Activated CD4-positive, alpha-beta memory T cell treated with anti-CD3 and anti-CD28 coated beads for 36 hours (primary cell): ENCODE results near the gene PCBD1. TPM values are rescaled to one million over a fixed set of nuclear protein-coding genes. Genes with fewer than 3 reads are reported as not detected.
A peak's percentile ranks its signal among the peaks of the same experiment; 100 is the strongest.

Source experiments
- CTCF ChIA-PET: fragments of 350-600 bp; sonication (Branson Sonifier 250); formaldehyde crosslinking; loops from one replicate; lab custom pipeline; 2021; ENCODE audit warnings: antibody characterized with exemption, inconsistent platforms; lab: Charles Lee
- POLR2A ChIA-PET: fragments of 350-600 bp; sonication (Branson Sonifier 250); formaldehyde crosslinking; loops from one replicate; lab custom pipeline; 2021; ENCODE audit warnings: antibody characterized with exemption; lab: Charles Lee
- DNase-seq: peaks from one replicate; pipeline ENCODE4 v3.0.0-alpha.2; 2020
- H3K27ac Mint-ChIP-seq: one replicate; pipeline ENCODE4 v1.8.0; 2021; ENCODE audit warnings: mixed read lengths
- H3K27me3 Mint-ChIP-seq: one replicate; pipeline ENCODE4 v1.8.0; 2021; ENCODE audit warnings: mixed read lengths
- H3K36me3 Mint-ChIP-seq: one replicate; pipeline ENCODE4 v1.8.0; 2021; ENCODE audit warnings: mixed read lengths
- H3K4me1 Mint-ChIP-seq: one replicate; pipeline ENCODE4 v1.8.0; 2021; ENCODE audit warnings: low read depth, mixed read lengths
- H3K4me3 Mint-ChIP-seq: one replicate; pipeline ENCODE4 v1.8.0; 2021; ENCODE audit warnings: mild to moderate bottlenecking, mixed read lengths
- H3K9me3 Mint-ChIP-seq: one replicate; pipeline ENCODE4 v1.8.0; 2021; ENCODE audit warnings: mixed read lengths
- intact Hi-C: fragments of 100-400 bp; cut with micrococcal nuclease; formaldehyde crosslinking; loops from one replicate; pipeline ENCODE4 v1.15.1; 2023
- total RNA-seq, 2 experiments: library from RNA; stranded (reverse); gene quantifications; one replicate each; pipeline ENCODE4 v1.2.3, GENCODE V29; 2021

The PCBD1 gene
- total RNA-seq, 2 experiments from 2014 or later = 53.4 to 56.7 TPM

DNA sequence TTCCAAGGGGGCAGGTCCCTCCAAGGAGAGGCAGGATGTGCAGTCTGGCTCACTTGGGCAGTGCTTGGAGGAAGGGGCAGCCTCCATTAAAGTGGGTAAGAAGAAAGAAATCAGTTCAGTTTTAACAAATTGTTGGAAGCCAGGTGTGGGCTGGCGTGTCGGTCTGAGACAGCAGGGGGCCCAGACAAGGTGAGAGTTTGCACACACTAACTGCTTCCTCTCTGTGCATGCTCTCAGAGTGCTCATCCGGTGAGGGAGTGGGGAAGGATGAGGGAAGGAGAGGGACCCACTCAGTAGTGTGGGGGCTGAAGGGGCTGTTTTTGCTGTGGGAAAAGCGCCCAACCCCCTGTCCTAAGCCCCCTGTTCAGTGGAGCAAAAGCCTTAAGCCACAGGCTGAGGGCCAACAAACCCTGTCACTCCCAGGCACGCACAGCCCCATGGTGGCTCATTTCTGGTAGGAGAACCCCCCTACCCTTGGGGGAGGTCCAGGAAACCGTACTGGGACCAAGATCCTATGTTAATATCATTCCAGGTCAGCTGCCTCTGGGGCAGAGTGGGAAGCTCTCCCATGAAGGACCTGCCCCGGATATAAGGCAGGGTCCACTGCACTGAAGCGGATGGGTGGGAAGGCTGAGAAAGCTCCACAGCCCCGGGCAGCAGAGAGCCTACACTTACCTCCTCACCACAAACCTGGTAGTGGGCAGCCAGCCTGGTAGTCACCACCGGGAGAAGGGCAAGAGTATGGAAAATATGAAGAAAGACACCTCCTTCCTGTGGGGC, 5.1 kb upstream of the PCBD1 start:
- Mint-ChIP-seq H3K9me3 (no peaks in the 10 kb centered on the region), H3K27ac (no peak overlapping the region), H3K36me3 (no peaks in the 10 kb centered on the region), H3K4me1 (peaks cover 5% of the 10 kb centered on the region), H3K4me3 (no peak overlapping the region), H3K27me3 (no peaks in the 10 kb centered on the region)
- ChIA-PET POLR2A (no interaction called here), CTCF (interaction anchor here (1.3 to 1.9 kb wide), 2 partner anchors 10 to 13 kb away, joined by 4 to 5 read pairs; no protein-coding TSS in a partner anchor)
- intact Hi-C loops = no loop called here
- no peak for DNase-seq

GRCh38 chr10:70892631-70893030, 4.3 kb upstream of the PCBD1 start:
- H3K27me3 Mint-ChIP-seq = no peaks in the 10 kb centered on the region
- no peak overlapping the region for H3K4me3 Mint-ChIP-seq
- H3K4me1 Mint-ChIP-seq = peaks cover 6% of the 10 kb centered on the region
- intact Hi-C loops = no loop called here
- no peak overlapping the region for H3K27ac Mint-ChIP-seq
- POLR2A ChIA-PET = no interaction called here
- CTCF ChIA-PET = no interaction called here
- no peak for DNase-seq
- H3K36me3 Mint-ChIP-seq = no peaks in the 10 kb centered on the region
- H3K9me3 Mint-ChIP-seq = no peaks in the 10 kb centered on the region

DNA sequence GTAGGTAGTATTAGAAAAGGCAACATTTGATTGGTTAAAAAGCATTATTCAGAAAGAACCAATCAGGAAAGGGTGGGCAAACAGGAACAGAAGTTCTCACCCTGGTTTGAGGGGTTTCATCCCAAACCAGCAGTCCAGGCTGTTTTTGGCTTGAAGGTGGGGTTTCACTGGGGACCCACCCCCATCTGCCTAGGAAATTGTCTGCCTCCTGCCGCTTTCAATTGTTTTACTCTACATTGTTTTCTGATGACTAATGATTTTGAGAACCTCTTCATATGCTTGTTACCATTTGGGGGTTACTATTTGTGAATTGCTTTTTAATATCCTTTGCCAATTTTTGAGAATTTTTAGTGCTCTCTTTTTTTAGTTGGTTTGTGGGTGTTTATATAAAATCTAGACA, 3.3 kb upstream of the PCBD1 start:
- Mint-ChIP-seq H3K4me1 (peaks cover 14% of the 10 kb centered on the region), H3K36me3 (no peaks in the 10 kb centered on the region), H3K27me3 (no peaks in the 10 kb centered on the region), H3K27ac (no peak overlapping the region), H3K4me3 (no peak overlapping the region), H3K9me3 (no peaks in the 10 kb centered on the region)
- intact Hi-C loops = no loop called here
- DNase-seq = no peak
- POLR2A ChIA-PET = no interaction called here
- CTCF ChIA-PET = no interaction called here

DNA sequence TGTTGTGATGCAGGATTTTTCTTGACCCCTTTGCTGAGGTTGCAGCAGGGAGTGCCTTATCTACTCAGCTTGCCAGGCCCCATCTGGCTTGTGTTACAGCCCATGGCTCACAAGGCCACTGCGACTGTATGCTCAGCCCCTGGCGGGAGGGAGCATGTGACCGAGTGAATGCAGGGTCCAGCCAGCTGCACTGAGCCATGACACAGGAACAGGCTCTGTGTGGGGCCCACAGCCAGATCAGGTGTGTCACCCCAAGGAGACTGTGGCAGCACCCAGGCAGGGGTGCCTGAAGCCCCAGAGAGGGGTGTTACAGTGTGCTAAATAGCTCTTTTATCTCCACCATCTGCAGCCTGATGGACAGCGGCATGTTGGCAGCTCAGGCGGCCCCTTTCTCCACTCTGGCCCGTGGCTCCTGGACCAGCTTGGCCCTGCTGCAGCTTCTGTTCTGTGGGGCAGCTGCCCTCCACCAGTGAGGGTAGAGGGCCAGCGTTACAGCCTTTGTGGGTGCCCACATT, 2.6 kb upstream of the PCBD1 start:
- ChIA-PET CTCF (no interaction called here), POLR2A (no interaction called here)
- intact Hi-C loops = no loop called here
- Mint-ChIP-seq H3K4me3 (no peak overlapping the region), H3K9me3 (no peaks in the 10 kb centered on the region), H3K27me3 (no peaks in the 10 kb centered on the region), H3K36me3 (no peaks in the 10 kb centered on the region), H3K4me1 (peaks cover 15% of the 10 kb centered on the region), H3K27ac (no peak overlapping the region)
- no peak for DNase-seq

GRCh38 chr10:70889291-70889690, 926 bp upstream of the PCBD1 start:
- intact Hi-C loops = no loop called here

DNA sequence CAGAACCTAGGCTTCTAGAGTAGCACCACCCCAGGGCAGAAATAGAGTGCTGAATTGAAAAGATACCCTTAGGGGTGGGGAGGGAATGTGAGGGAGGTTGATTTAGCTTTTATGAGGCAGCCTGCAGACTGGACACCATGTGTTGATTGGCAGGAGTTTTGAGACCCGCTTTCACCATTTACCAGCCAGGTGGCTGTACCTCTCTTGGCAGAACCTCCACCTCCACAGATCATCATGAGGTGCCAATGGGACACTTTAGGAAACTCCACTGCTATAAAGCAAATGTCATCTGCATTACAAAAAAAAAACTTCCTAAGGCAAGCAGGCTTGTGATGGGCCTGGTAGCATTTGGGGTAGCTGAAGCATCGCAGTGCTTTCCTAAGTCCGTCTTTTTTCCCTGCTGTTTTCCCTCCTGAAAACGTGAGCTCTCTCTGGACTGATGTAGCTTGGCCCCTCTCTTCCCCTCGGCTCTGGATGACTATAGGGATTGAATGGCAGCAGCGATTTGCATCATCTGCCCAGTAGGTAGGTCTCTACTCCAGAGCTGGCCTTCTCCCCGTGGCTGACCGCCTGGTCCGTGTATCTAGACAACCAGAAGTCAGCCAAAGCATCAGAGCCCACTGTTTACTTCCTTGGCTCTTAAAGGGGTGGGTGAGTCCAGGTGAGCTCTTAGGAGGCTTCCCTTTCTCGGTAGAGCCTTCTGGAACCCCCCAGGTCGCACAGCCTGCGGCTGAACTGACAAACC, 1.3 kb downstream of the PCBD1 start:
- DNase-seq = no peak
- no peaks in the 10 kb centered on the region for H3K9me3 Mint-ChIP-seq
- no peaks in the 10 kb centered on the region for H3K27me3 Mint-ChIP-seq
- H3K4me3 Mint-ChIP-seq = peak overlapping the region; percentile 79
- H3K36me3 Mint-ChIP-seq = peaks cover 14% of the 10 kb centered on the region
- POLR2A ChIA-PET = interaction anchor here (0.6 to 1.2 kb wide), 4 partner anchors 66 to 285 kb away, joined by 3 to 5 read pairs (median 4); partner anchors contain the start of gene PRF1
- intact Hi-C loops = no loop called here
- peaks cover 15% of the 10 kb centered on the region for H3K4me1 Mint-ChIP-seq
- H3K27ac Mint-ChIP-seq = peak overlapping the region; percentile 76
- CTCF ChIA-PET = interaction anchor here (0.6 to 1.1 kb wide), 3 partner anchors 69 to 296 kb away, joined by 3 read pairs; no protein-coding TSS in a partner anchor

More at GRCh38 chr10:70889291-70889690, 926 bp upstream of the PCBD1 start:
- DNase-seq = no peak
- ChIA-PET CTCF (interaction anchor here (0.8 to 1.5 kb wide), 2 partner anchors 70 to 131 kb away, joined by 4 to 5 read pairs; no protein-coding TSS in a partner anchor), POLR2A (no interaction called here)
- Mint-ChIP-seq H3K27me3 (no peaks in the 10 kb centered on the region), H3K4me3 (peak overlapping the region; percentile 56), H3K9me3 (no peaks in the 10 kb centered on the region), H3K27ac (peak overlapping the region; percentile 69), H3K36me3 (peaks cover 5% of the 10 kb centered on the region), H3K4me1 (peaks cover 15% of the 10 kb centered on the region)

GRCh38 chr10:70885931-70886903, 2.1 kb downstream of the PCBD1 start:
- no peak for DNase-seq
- Mint-ChIP-seq H3K4me1 (peaks cover 15% of the 10 kb centered on the region), H3K36me3 (peaks cover 14% of the 10 kb centered on the region), H3K9me3 (no peaks in the 10 kb centered on the region), H3K27ac (peak overlapping the region; percentile 1), H3K27me3 (no peaks in the 10 kb centered on the region), H3K4me3 (peak overlapping the region; percentile 79)
- CTCF ChIA-PET = interaction anchor here (1.0 kb wide), 1 partner anchor 295 kb away, joined by 3 read pairs; no protein-coding TSS in a partner anchor
- intact Hi-C loops = no loop called here
- POLR2A ChIA-PET = interaction anchor here (1.2 kb wide), 1 partner anchor 65 kb away, joined by 3 read pairs; no protein-coding TSS in a partner anchor

DNA sequence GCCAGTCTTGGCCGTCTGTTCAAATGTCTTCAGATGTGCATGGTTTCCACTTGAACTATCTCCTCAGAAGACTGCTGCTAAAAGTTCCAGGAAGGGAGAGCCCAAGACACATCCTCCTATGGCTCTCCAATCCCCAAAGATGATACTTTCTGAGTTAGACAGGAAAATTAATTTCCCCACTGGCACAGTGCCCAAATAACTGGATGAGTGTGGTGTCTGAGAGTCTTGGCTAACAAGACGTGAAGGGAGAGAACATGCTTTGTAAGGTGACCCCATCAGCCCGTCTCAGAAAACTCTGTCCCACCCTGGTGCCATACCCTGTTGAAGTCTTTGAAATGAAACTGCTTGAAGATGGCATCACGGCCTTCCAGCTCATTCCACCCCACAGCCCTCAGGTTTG, 2.9 kb downstream of the PCBD1 start:
- Mint-ChIP-seq H3K4me3 (no peak overlapping the region), H3K27me3 (no peaks in the 10 kb centered on the region), H3K36me3 (peaks cover 14% of the 10 kb centered on the region), H3K4me1 (peaks cover 15% of the 10 kb centered on the region), H3K27ac (peak overlapping the region; percentile 45), H3K9me3 (no peaks in the 10 kb centered on the region)
- ChIA-PET POLR2A (no interaction called here), CTCF (no interaction called here)
- DNase-seq = no peak
- intact Hi-C loops = no loop called here

DNA sequence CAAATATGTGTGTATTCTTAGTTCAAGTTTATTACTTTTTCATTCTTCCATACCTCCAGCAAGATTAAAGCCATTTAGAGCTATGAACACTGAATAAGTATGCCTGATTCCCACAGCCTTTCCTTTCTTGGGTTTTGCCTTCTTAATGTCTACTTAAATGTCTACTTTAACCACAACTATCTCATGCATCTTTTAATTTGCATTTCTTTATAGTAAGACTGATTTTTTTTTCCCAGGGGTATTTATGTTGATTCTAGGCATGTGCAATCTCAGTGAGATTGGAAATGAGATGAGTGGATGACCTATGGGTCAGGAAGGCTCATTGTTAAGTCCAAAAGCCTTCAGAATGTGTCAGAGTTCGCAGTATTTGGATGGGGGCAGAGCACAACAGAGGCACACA, 3.6 kb downstream of the PCBD1 start:
- H3K4me1 Mint-ChIP-seq = peaks cover 19% of the 10 kb centered on the region
- H3K27me3 Mint-ChIP-seq = no peaks in the 10 kb centered on the region
- H3K4me3 Mint-ChIP-seq = no peak overlapping the region
- intact Hi-C loops = loop anchor here (5.0 kb wide), 1 partner anchor 422 kb away; no protein-coding TSS in a partner anchor
- no peaks in the 10 kb centered on the region for H3K9me3 Mint-ChIP-seq
- H3K36me3 Mint-ChIP-seq = peaks cover 16% of the 10 kb centered on the region
- peak overlapping the region; percentile 42 for H3K27ac Mint-ChIP-seq
- ChIA-PET POLR2A (no interaction called here), CTCF (interaction anchor here (1.1 kb wide), 1 partner anchor 335 kb away, joined by 3 read pairs; no protein-coding TSS in a partner anchor)
- no peak for DNase-seq

- ChIA-PET CTCF (interaction anchor here (0.6 to 3.7 kb wide), 12 partner anchors 9 to 331 kb away, joined by 3 to 21 read pairs (median 4); partner anchors contain the start of gene SGPL1), POLR2A (no interaction called here)
- H3K4me3 Mint-ChIP-seq = no peak overlapping the region
- DNase-seq = peak; percentile 85
- peaks cover 34% of the 10 kb centered on the region for H3K36me3 Mint-ChIP-seq
- peak overlapping the region; percentile 67 for H3K27ac Mint-ChIP-seq
- H3K9me3 Mint-ChIP-seq = no peaks in the 10 kb centered on the region
- peaks cover 9% of the 10 kb centered on the region for H3K4me1 Mint-ChIP-seq
- no peaks in the 10 kb centered on the region for H3K27me3 Mint-ChIP-seq
- intact Hi-C loops = loop anchor here (1.0 to 5.0 kb wide), 3 partner anchors 65 to 418 kb away; partner anchors contain the start of gene SGPL1
Observed at GRCh38 chr10:70880077-70880534, 8.3 kb downstream of the PCBD1 start.

DNA sequence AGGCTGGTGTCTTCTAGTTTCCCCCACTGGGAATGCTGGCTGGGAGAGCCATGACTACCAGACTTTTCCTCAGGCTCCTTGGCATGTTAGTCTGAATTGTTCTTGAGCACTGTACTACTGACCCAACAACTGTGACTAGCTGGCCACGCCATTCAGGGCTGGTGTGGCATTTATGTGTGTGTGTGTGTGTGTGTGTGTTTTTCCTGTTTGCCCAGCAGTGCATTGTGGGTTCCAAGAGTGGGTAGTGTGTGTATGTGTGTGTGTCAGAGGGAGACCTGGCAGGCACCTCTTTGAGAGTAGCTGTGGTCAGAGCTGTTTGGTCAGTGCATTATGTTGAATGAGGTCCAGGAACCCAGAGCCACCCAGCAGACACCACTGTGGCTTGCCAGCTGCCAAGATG, 9.2 kb downstream of the PCBD1 start:
- POLR2A ChIA-PET = no interaction called here
- Mint-ChIP-seq H3K9me3 (no peaks in the 10 kb centered on the region), H3K4me3 (no peak overlapping the region), H3K27me3 (no peaks in the 10 kb centered on the region), H3K27ac (no peak overlapping the region), H3K4me1 (peaks cover 9% of the 10 kb centered on the region), H3K36me3 (peaks cover 32% of the 10 kb centered on the region)
- CTCF ChIA-PET = interaction anchor here (1.0 to 3.7 kb wide), 8 partner anchors 8 to 330 kb away, joined by 3 to 21 read pairs (median 8); partner anchors contain the start of gene SGPL1
- intact Hi-C loops = no loop called here
- no peak for DNase-seq
